HG03439 (cell line): ENCODE measurements around the gene DAPK1.

Experiments
- ATAC-seq: cut with Tn5 transposase; IDR thresholded peaks from one replicate; pipeline ENCODE4 v1.9.1; 2021; ENCODE audit warnings: mild to moderate bottlenecking, moderate library complexity; ENCODE audit not compliant: unreplicated experiment

The DAPK1 gene

GRCh38 chr9:87587864-87588263 is 90.2 kb downstream of the DAPK1 start:
- no peak for ATAC-seq

DNA sequence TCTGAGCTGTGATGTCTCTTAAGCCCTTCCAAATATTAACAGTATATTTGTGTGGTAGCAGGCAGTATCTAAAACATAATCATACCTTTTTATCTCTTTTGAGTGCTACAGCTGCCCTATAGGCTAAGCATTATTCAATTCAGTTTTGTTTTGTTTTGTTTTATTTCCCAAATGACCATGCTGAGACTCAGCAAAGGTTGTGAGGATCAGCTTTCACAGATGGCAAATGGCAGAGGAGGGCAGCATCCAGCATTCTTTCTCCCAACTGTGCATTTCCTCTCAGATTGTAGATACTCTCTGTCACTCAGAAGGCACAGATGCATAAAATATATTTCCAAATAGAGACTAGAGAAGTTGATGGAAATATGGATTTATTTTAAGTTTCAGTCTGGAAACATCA is 90.7 kb downstream of the DAPK1 start:
- ATAC-seq = no peak

DNA sequence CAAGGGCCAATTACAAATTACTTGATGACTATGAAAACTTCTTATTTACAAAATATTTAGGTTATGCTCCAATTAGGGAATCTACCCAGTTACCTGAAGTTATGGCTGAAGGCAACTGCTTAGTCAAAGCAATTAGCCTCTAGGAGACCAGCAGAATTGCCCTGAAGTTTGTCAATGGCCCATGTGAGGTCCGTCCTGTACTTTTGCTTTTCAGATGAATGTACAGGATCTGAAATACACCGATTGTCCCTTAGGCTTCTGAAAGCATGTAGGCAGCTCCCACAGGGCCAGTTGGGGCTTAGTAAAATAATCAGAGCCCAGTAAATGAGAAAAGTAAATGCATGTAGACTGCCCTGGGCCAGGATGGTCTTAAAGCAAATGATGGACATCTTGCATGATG is 93.3 kb downstream of the DAPK1 start:
- ATAC-seq = no peak

GRCh38 chr9:87592554-87593358 is 95.1 kb downstream of the DAPK1 start:
- ATAC-seq = no peak

GRCh38 chr9:87593359-87593980 is 95.8 kb downstream of the DAPK1 start:
- no peak for ATAC-seq

- ATAC-seq = no peak
These were observed 96.5 kb downstream of the DAPK1 start for GRCh38 chr9:87594194-87594593.

DNA sequence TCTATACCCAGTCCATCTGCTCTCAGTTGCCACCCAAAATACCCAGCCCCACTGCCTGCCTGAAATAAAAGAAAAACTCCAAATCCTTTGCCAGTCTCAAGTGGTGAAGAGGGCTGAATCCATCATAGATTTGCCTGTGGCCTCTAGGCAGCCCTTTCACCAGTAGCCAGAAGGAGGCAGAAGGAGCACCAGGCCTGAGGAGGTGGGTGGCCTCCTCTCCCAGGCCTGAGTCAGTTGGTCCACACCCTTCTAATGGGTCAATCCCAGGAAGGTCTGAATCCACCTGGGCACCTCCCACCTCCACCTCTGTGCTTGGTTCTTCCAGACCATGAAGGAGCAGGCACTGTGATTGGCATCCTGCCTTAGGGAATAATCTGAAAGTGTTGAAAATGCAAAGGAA is 97.0 kb downstream of the DAPK1 start:
- ATAC-seq = no peak

DNA sequence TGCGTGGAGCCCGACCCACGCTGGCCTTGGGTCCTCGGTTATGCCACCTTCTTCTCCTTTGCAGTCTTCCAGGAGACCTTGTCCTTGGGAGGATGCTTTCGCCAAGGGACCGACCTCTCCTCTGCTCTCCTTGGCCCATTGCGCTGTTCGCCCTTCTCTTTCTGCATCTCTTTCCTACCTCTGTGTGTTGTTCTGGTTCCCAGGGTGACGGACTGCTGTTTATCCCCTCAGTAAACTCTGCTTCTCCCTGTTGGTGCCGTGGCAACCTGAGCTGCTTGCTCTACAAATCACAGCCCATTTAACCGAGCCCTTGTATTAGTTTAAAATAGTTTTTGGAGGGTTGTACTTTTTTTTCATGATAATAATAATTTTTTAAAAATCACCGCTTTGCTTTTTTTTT is 97.9 kb downstream of the DAPK1 start:
- ATAC-seq = no peak

GRCh38 chr9:87596862-87597261 is 99.2 kb downstream of the DAPK1 start:
- no peak for ATAC-seq

DNA sequence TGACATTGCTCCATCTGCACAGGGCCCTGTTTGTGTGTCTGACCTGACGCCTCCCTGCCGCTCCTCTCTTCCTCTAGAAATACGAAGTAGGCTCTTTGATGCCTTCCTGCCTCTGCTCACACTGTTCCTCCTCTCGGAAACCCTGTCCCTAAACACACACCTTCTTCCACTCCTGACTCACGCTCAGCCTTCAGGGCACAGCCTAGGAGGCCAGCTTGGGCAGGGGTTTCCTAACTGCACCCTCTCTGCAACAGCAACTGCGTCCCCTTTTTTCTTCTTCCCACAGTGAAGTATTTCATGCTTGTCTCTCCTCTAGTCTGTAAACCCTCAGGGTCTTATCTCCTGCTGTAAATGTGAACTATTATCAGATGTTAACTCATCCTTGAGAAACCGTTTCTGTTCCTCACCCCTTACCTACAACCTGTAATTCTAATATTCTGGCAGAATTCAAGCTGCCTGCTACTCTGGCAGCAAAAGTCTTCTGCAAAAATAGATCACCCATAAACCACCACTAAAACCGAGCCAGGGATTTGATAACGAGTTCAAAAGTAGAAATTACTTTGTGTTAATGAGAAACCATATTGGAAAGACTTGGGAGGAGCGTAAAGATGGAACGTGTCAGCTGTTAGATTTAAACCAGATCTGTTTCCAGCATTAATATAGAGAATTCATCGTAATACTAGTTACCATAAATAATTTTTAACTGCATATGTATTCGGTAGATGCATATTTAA is 100.2 kb downstream of the DAPK1 start:
- ATAC-seq = no peak

- no peak for ATAC-seq
These were observed 102.4 kb downstream of the DAPK1 start for GRCh38 chr9:87599901-87600610.

GRCh38 chr9:87601176-87601575 is 103.5 kb downstream of the DAPK1 start:
- no peak for ATAC-seq

GRCh38 chr9:87601595-87601994 is 103.9 kb downstream of the DAPK1 start:
- ATAC-seq = no peak

GRCh38 chr9:87602933-87603643 is 105.4 kb downstream of the DAPK1 start:
- no peak for ATAC-seq

GRCh38 chr9:87603854-87604490 is 106.3 kb downstream of the DAPK1 start:
- no peak for ATAC-seq

DNA sequence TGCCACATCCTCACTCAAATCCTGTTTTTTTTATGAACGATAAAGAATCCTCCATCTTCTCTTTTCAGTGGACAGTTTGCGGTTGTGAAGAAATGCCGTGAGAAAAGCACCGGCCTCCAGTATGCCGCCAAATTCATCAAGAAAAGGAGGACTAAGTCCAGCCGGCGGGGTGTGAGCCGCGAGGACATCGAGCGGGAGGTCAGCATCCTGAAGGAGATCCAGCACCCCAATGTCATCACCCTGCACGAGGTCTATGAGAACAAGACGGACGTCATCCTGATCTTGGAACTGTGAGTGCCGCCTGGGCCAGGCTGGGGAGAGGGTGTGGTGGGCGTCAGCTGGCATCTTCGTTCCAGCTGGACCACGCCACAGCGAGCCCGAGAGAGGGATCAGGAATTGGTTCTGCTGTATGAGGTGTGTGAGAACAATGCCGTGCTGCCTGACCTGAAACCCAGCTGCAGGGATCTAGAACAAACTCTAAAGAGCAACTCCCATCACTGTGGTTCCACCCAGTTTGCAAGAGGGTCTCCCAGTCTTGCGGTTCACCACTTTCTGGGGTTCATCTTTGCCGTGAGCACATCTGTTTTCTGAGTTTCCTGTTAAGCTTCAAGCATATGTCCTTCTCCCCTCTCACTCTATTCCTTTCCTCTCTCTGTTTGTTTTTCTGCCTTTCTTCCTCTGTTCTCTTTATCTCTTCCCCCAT is 107.4 kb downstream of the DAPK1 start:
- no peak for ATAC-seq

DNA sequence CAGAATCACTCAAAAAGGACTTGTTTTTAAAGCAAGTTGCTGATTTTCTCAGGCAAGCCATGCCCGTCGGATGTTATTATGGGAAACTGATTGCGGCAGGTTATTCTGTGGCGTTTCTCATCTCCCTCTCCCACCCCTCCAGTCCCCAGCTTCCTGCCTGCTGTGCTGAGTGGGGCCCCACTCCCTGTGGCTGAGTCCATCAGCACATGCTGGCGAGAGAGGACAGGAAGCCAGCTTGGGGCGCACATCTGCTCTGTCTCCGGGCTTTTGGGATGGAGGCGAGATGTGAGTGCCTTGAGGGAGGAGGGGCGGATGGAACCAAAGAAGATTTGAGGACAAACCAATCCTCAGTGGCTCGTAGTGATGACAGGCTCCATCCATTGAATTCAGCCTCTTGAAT is 108.0 kb downstream of the DAPK1 start:
- ATAC-seq = no peak

GRCh38 chr9:87606841-87607521 is 109.3 kb downstream of the DAPK1 start:
- no peak for ATAC-seq

GRCh38 chr9:87607859-87608258 is 110.2 kb downstream of the DAPK1 start:
- ATAC-seq = no peak
